ENCODE measurements around the gene OR56A3.

- TF ChIP-seq POLR2A (IDR thresholded peaks at IDR 0.05; ENCODE audit: extremely low read depth, insufficient read length) (no peak), CTCF (IDR thresholded peaks at IDR 0.05; ENCODE audit: low read depth, low read length) (no peak), MAX (IDR thresholded peaks at IDR 0.05; ENCODE audit: low read depth, low read length) (no peak), MYC (IDR thresholded peaks at IDR 0.05; ENCODE audit: low read depth, low read length) (no peak)
These were observed 31.5 kb downstream of the OR56A3 start for GRCh38 chr11:5973530-5973929.
